PC-3 (cell line): ENCODE results near the gene MYLK. TPM values are rescaled to one million over a fixed set of nuclear protein-coding genes. Genes with fewer than 3 reads are reported as not detected.

ENCODE experiments used
- ATAC-seq: fragments of 200-7000 bp; cut with Tn5 transposase; 2 replicates; pipeline ENCODE4 v1.9.1; 2020; ENCODE audit warnings: mild to moderate bottlenecking, moderate library complexity
- BruUV-seq: library from RNA; stranded (reverse); fragments of 400-500 nt; replicated peaks from 2 replicates; lab custom pipeline; 2021; lab: Mats Ljungman, UMichigan
- CTCF ChIA-PET: fragments of 300-600 bp; sonication (Branson Sonifier 250); formaldehyde crosslinking; loops from one replicate; lab custom pipeline; 2022; ENCODE audit warnings: antibody characterized with exemption; lab: Charles Lee
- POLR2A ChIA-PET: fragments of 300-600 bp; sonication (Branson Sonifier 250); formaldehyde crosslinking; loops from one replicate; lab custom pipeline; 2022; ENCODE audit warnings: antibody characterized with exemption; ENCODE audit not compliant: unreplicated experiment; lab: Charles Lee
- DNase-seq: peaks from one replicate; pipeline ENCODE4 v3.0.0-alpha.2; 2015
- H2AFZ ChIP-seq: fragments of 300-600 bp; sonication (generic); 2 replicates; pipeline ENCODE4 v1.6.0; 2016; ENCODE audit warnings: antibody characterized with exemption, low read length
- H3F3A ChIP-seq: fragments of 300-600 bp; sonication (generic); one replicate; pipeline ENCODE4 v1.6.0; 2017; ENCODE audit warnings: antibody characterized with exemption, low read length, control low read depth, mild to moderate bottlenecking; ENCODE audit not compliant: unreplicated experiment
- H3K27ac ChIP-seq: fragments of 300-600 bp; sonication (generic); 2 replicates; pipeline ENCODE4 v1.5.1; 2016; ENCODE audit warnings: mild to moderate bottlenecking, low read length
- H3K27me3 ChIP-seq: fragments of 300-600 bp; sonication (generic); 2 replicates; pipeline ENCODE4 v1.6.1; 2016; ENCODE audit warnings: low read length, mixed read lengths
- H3K36me3 ChIP-seq: fragments of 300-600 bp; sonication (generic); 2 replicates; pipeline ENCODE4 v1.6.1; 2016; ENCODE audit warnings: low read depth, mixed run types, low read length, mixed read lengths
- H3K4me1 ChIP-seq: fragments of 300-600 bp; sonication (generic); 2 replicates; pipeline ENCODE4 v1.5.1; 2016; ENCODE audit warnings: low read length; ENCODE audit not compliant: insufficient read depth
- H3K4me2 ChIP-seq: fragments of 300-600 bp; sonication (generic); 2 replicates; pipeline ENCODE4 v1.6.0; 2016; ENCODE audit warnings: low read length
- H3K4me3 ChIP-seq: fragments of 300-600 bp; sonication (generic); 2 replicates; pipeline ENCODE4 v1.5.1; 2016; ENCODE audit warnings: mild to moderate bottlenecking, low read length, mixed read lengths
- H3K79me2 ChIP-seq: fragments of 300-600 bp; sonication (generic); 2 replicates; pipeline ENCODE4 v1.6.1; 2017; ENCODE audit warnings: low read length, mixed read lengths
- H3K9ac ChIP-seq: fragments of 300-600 bp; sonication (generic); 2 replicates; pipeline ENCODE4 v1.6.0; 2016; ENCODE audit warnings: mild to moderate bottlenecking, low read length
- H3K9me2 ChIP-seq: fragments of 300-600 bp; sonication (generic); replicated peaks from 2 replicates; pipeline ENCODE4 v1.6.1; 2016; ENCODE audit warnings: mixed run types, low read length, mixed read lengths
- H3K9me3 ChIP-seq: fragments of 300-600 bp; sonication (generic); 2 replicates; pipeline ENCODE4 v1.6.1; 2016; ENCODE audit warnings: low read length, mixed read lengths
- H4K20me1 ChIP-seq: fragments of 300-600 bp; sonication (generic); 2 replicates; pipeline ENCODE4 v1.6.1; 2016; ENCODE audit warnings: low read length, mixed read lengths
- CTCF ChIP-seq: fragments of 300-600 bp; sonication (generic); conservative IDR thresholded peaks from 2 replicates; pipeline ENCODE4 v1.5.1; 2017; ENCODE audit warnings: antibody characterized with exemption, low read depth, mild to moderate bottlenecking, low read length
- EZH2 ChIP-seq: fragments of 300-600 bp; sonication (generic); IDR thresholded peaks from one replicate; pipeline ENCODE4 v1.6.1; 2017; ENCODE audit warnings: antibody characterized with exemption, mild to moderate bottlenecking, low read length; ENCODE audit not compliant: unreplicated experiment
- EZH2phosphoT487 ChIP-seq: fragments of 300-600 bp; sonication (generic); IDR thresholded peaks from 2 replicates; pipeline ENCODE4 v1.6.1; 2018; ENCODE audit warnings: mild to moderate bottlenecking, antibody characterized with exemption, low read length, borderline replicate concordance
- intact Hi-C: fragments of 100-400 bp; cut with micrococcal nuclease; formaldehyde crosslinking; loops from 2 replicates; pipeline ENCODE4 v1.9.0; 2023
- total RNA-seq: library from RNA; depleted of rRNA; stranded (reverse); fragments of >200 nt; gene quantifications from 2 replicates; pipeline ENCODE4 v1.2.3, GENCODE V29; 2014

MYLK gene
- total RNA-seq, 1 experiment from 2014 or later: 6.9 TPM

- no peak for ATAC-seq
- TF ChIP-seq EZH2phosphoT487 (no peak), EZH2 (no peak), CTCF (no peak)
- CTCF ChIA-PET: no interaction called here
- no peaks in the 10 kb centered on the region for H3K27me3 ChIP-seq
- DNase-seq: no peak
- H3K27ac ChIP-seq: no peak overlapping the region
- no peaks in the 10 kb centered on the region for H3F3A ChIP-seq
- no peaks in the 10 kb centered on the region for H4K20me1 ChIP-seq
- BruUV-seq: no TSS peak
- no peaks in the 10 kb centered on the region for H3K36me3 ChIP-seq
- H3K4me1 ChIP-seq: no peaks in the 10 kb centered on the region
- POLR2A ChIA-PET: no interaction called here
- no peak overlapping the region for H3K4me3 ChIP-seq
- intact Hi-C loops: no loop called here
- H3K9me3 ChIP-seq: no peaks in the 10 kb centered on the region
- H3K4me2 ChIP-seq: no peak overlapping the region
- H3K79me2 ChIP-seq: no peaks in the 10 kb centered on the region
- H2AFZ ChIP-seq: no peak overlapping the region
- H3K9me2 ChIP-seq: no peaks in the 10 kb centered on the region
- no peak overlapping the region for H3K9ac ChIP-seq
Observed at GRCh38 chr3:123802007-123802625, 82.0 kb downstream of the MYLK start.

GRCh38 chr3:123801474-123801873, 82.7 kb downstream of the MYLK start:
- Histone ChIP-seq H3K9me3 (no peaks in the 10 kb centered on the region), H3K4me3 (no peak overlapping the region), H3K36me3 (no peaks in the 10 kb centered on the region), H3K9me2 (no peaks in the 10 kb centered on the region), H4K20me1 (no peaks in the 10 kb centered on the region), H3K4me2 (no peak overlapping the region), H3K27ac (no peak overlapping the region), H3K9ac (no peak overlapping the region), H3K4me1 (no peaks in the 10 kb centered on the region), H2AFZ (no peak overlapping the region), H3K79me2 (no peaks in the 10 kb centered on the region), H3K27me3 (no peaks in the 10 kb centered on the region), H3F3A (no peaks in the 10 kb centered on the region)
- TF ChIP-seq EZH2: no peak
- TF ChIP-seq CTCF: no peak
- TF ChIP-seq EZH2phosphoT487: no peak
- intact Hi-C loops: no loop called here
- POLR2A ChIA-PET: no interaction called here
- ATAC-seq (no peak), DNase-seq (no peak)
- CTCF ChIA-PET: no interaction called here
- no TSS peak for BruUV-seq

- Histone ChIP-seq H3K4me3 (no peak overlapping the region), H3K36me3 (no peaks in the 10 kb centered on the region), H3K79me2 (no peaks in the 10 kb centered on the region), H4K20me1 (no peaks in the 10 kb centered on the region), H3K4me2 (no peak overlapping the region), H3K9me3 (no peaks in the 10 kb centered on the region), H2AFZ (no peak overlapping the region), H3K9me2 (no peaks in the 10 kb centered on the region), H3F3A (no peaks in the 10 kb centered on the region), H3K4me1 (no peaks in the 10 kb centered on the region), H3K27ac (no peak overlapping the region), H3K9ac (no peak overlapping the region), H3K27me3 (no peaks in the 10 kb centered on the region)
- no peak for ATAC-seq
- intact Hi-C loops: no loop called here
- POLR2A ChIA-PET: no interaction called here
- BruUV-seq: no TSS peak
- CTCF ChIA-PET: no interaction called here
- no peak for DNase-seq
- TF ChIP-seq EZH2 (no peak), CTCF (no peak), EZH2phosphoT487 (no peak)
Observed at GRCh38 chr3:123800362-123800682, 83.8 kb downstream of the MYLK start.
